ENCODE measurements around the gene KCNA3.

Gene KCNA3

DNA sequence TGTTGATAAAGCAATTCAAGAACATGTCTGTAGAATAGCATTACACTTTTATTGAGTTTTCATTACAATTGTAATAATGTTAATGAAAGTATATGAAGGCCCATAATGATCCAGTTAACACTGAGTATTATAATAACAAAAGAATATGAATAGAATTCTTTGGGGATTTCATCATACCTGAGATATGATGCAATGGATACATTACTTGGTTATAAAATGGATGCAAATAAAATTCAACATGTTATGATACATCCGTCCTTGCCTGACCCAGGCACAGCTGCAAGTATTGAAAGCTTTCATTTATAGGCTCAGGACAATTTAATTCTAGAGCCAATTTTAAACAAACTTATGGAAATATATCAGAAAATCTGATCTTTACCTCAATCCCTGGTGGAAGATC is 8.2 kb upstream of the KCNA3 start:
- no peak for FAIRE-seq
- TF ChIP-seq CTCF (IDR thresholded peaks at IDR 0.05; ENCODE audit: insufficient read depth, missing control alignments), result no peak

GRCh38 chr1:110680036-110680735 is 5.4 kb upstream of the KCNA3 start:
- DNase-seq (ENCODE audit: insufficient read length, low spot score) (no peak), FAIRE-seq (no peak)
- no peak for TF ChIP-seq CTCF (IDR thresholded peaks at IDR 0.05; ENCODE audit: insufficient read depth, missing control alignments)

More for the DNA sequence above, 8.2 kb upstream of the KCNA3 start:
- DNase-seq (ENCODE audit: insufficient read length, low spot score), result no peak

DNA sequence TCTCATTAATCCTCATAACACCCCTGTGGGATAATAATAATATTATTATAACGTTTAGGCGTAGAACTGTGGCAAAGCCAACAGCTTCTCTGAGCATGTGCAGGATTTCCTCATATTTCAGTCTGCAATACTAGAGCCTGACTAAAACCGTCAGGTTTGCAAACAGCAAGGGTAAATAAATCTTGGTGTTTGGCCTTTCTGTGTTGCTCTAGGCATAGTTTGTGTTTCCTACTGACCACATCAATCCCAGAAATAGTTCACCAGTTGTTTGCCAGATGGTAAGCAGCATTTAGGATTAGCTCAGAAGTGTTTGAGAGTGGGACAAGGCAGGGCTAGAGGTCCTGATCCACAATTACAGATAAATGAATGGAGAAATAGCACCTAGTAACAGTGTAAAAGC is 2.8 kb upstream of the KCNA3 start:
- FAIRE-seq (no peak), DNase-seq (ENCODE audit: insufficient read length, low spot score) (no peak)
- TF ChIP-seq CTCF (IDR thresholded peaks at IDR 0.05; ENCODE audit: insufficient read depth, missing control alignments), result no peak

GRCh38 chr1:110676970-110677369 is 2.2 kb upstream of the KCNA3 start:
- no peak for FAIRE-seq
- no peak for TF ChIP-seq CTCF (IDR thresholded peaks at IDR 0.05; ENCODE audit: insufficient read depth, missing control alignments)
- no peak for DNase-seq (ENCODE audit: insufficient read length, low spot score)

DNA sequence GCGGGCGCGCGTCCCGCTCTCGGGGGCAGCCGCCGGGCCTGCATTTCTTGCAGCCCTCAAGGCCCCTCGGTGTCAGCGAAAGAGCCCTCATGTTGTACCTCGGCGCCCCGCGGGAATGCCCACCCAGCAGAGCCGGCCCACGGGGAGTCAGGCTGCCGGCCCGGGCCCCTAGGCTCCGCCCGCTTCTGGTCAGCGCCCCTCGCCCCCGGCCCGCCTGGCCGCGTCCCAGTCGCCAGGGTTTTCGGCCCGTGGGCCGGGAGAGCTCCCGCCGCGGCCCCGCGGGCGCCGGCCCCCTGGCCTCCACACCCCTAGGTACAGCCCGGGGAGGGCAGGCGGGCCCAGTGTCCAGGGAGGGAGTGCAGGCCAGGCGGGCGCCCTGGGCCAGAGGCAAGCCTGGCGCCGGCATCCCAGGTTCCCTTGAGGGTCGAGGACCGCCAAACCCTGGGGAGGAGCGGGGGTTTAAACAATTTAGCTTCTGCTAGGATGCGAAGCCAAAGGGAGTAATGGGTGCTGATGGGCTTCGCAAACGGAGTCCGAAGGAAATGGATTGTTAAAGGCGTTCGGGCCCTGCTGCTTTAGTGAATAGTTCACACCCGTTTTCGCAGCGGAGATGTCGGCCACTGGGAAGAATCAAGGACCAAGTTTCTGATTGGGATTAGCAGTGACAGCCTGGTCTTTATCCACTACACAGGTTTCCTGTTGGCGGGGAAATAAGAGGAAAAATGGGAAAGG is 486 bp upstream of the KCNA3 start:
- DNase-seq (ENCODE audit: insufficient read length, low spot score), result no peak
- TF ChIP-seq CTCF (IDR thresholded peaks at IDR 0.05; ENCODE audit: insufficient read depth, missing control alignments), result no peak
- no peak for FAIRE-seq

DNA sequence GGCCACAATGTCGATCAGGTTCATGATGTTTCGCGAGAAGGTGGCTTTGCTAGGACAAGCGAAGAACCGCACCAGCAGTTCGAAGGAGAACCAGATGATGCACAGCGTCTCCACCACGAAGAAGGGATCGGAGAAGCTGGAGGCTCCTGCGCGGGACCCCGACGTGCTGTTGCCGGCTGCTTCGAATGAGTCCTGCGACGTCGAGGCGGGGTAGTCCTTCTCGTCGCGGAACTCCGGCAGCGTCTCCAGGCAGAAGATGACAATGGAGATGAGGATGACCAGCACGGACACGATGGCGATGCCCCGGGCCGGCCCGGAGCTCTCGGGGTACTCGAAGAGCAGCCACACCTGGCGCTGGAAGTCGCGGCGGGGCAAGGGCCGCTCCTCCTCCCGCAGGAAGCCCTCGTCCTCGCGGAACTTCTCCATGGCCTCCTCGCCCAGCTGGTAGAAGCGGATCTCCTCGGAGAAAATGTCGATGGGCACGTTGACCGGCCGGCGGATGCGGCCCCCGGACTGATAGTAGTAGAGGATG is 869 bp downstream of the KCNA3 start:
- FAIRE-seq, result no peak
- TF ChIP-seq CTCF (IDR thresholded peaks at IDR 0.05; ENCODE audit: insufficient read depth, missing control alignments), result no peak
- DNase-seq (ENCODE audit: insufficient read length, low spot score), result no peak

All from D721Med (cell line).